Suppressor macrophage treated with lipopolysaccharide for 4 hours (primary cell): ENCODE results near the gene PSIP1.
"Not testable (repeated sequence)": the region's sequence is repeated elsewhere in the genome, so short reads cannot be mapped to it uniquely, and the experiment has no call there.

Source experiments
- DNase-seq: peaks from one replicate; pipeline ENCODE4 v3.0.0-alpha.2; 2020

PSIP1 gene

GRCh38 chr9:15430920-15431844 is 79.6 kb downstream of the PSIP1 start:
- DNase-seq: peak; percentile 16

GRCh38 chr9:15427702-15428101 is 83.1 kb downstream of the PSIP1 start:
- DNase-seq: not testable (repeated sequence)

- DNase-seq: peak; percentile 18
These were observed 84.8 kb downstream of the PSIP1 start for GRCh38 chr9:15426019-15426418.

- peak; percentile 41 for DNase-seq
These were observed 87.4 kb downstream of the PSIP1 start for GRCh38 chr9:15423231-15423985.

GRCh38 chr9:15422372-15423230 is 88.2 kb downstream of the PSIP1 start, which contains the start of gene SNAPC3:
TSS of gene SNAPC3 (plus strand) at chr9:15422876. CDS start at chr9:15422880, 4 bp downstream.
- DNase-seq: peak; percentile 97

GRCh38 chr9:15421990-15422371 is 88.8 kb downstream of the PSIP1 start:
- DNase-seq: no peak

GRCh38 chr9:15421532-15421931 is 89.2 kb downstream of the PSIP1 start:
- no peak for DNase-seq

- DNase-seq: no peak
These were observed 90.0 kb downstream of the PSIP1 start for GRCh38 chr9:15420796-15421195.

GRCh38 chr9:15417626-15418025 is 93.1 kb downstream of the PSIP1 start:
- no peak for DNase-seq

- DNase-seq: peak; percentile 28
These were observed 93.9 kb downstream of the PSIP1 start for GRCh38 chr9:15416880-15417279.
